HG03280 (cell line): ENCODE measurements around the gene NLRC3.
"Not testable (repeated sequence)": the region's sequence is repeated elsewhere in the genome, so short reads cannot be mapped to it uniquely, and the experiment has no call there.

ENCODE experiments used
- ATAC-seq: cut with Tn5 transposase; IDR thresholded peaks from one replicate; pipeline ENCODE4 v1.9.1; 2021; ENCODE audit warnings: mild to moderate bottlenecking, moderate library complexity; ENCODE audit not compliant: unreplicated experiment

NLRC3 gene

GRCh38 chr16:3515897-3516296, 61.3 kb downstream of the NLRC3 start:
- ATAC-seq, result no peak

GRCh38 chr16:3514621-3515020, 62.6 kb downstream of the NLRC3 start:
- ATAC-seq, result no peak

GRCh38 chr16:3513892-3514583, 63.2 kb downstream of the NLRC3 start:
- no peak for ATAC-seq

GRCh38 chr16:3511286-3512180, 65.7 kb downstream of the NLRC3 start:
- ATAC-seq, result no peak

- ATAC-seq, result no peak
These were observed 66.8 kb downstream of the NLRC3 start for GRCh38 chr16:3510416-3510815.

GRCh38 chr16:3509470-3509928, 67.7 kb downstream of the NLRC3 start:
- no peak for ATAC-seq

GRCh38 chr16:3508736-3509135, 68.5 kb downstream of the NLRC3 start:
- ATAC-seq, result no peak

GRCh38 chr16:3503523-3503922, 73.7 kb downstream of the NLRC3 start:
- no peak for ATAC-seq

- no peak for ATAC-seq
These were observed 75.3 kb downstream of the NLRC3 start for GRCh38 chr16:3501783-3502400.

GRCh38 chr16:3501412-3501761, 75.8 kb downstream of the NLRC3 start:
- ATAC-seq, result not testable (repeated sequence)

- no peak for ATAC-seq
These were observed 78.2 kb downstream of the NLRC3 start for GRCh38 chr16:3498988-3499387.

- no peak for ATAC-seq
These were observed 79.4 kb downstream of the NLRC3 start for GRCh38 chr16:3497771-3498170.

GRCh38 chr16:3496386-3496785, 80.8 kb downstream of the NLRC3 start:
- ATAC-seq, result no peak

GRCh38 chr16:3495176-3495575, 82.0 kb downstream of the NLRC3 start, which contains the start of gene C16orf90:
C16orf90 (minus strand) TSS chr16:3495489; CDS start chr16:3495421, 68 bp downstream.
- no peak for ATAC-seq

GRCh38 chr16:3494386-3494973, 82.7 kb downstream of the NLRC3 start:
- no peak for ATAC-seq

- no peak for ATAC-seq
These were observed 84.8 kb downstream of the NLRC3 start for GRCh38 chr16:3492356-3492755.

- no peak for ATAC-seq
These were observed 86.1 kb downstream of the NLRC3 start for GRCh38 chr16:3490911-3491629.
